ENCODE measurements around the gene FBXO24. TPM values are rescaled to one million over a fixed set of nuclear protein-coding genes. Genes with fewer than 3 reads are reported as not detected.

FBXO24 gene
- total and polyA plus RNA-seq, 4 donors = 0.40 to 2.6 (median 1.5) TPM

GRCh38 chr7:100578246-100579183, 7.6 kb upstream of the FBXO24 start:
- Histone ChIP-seq H3K9me3 (ENCODE audit: control insufficient read depth, insufficient read depth, low read length) (no peaks in the 10 kb centered on the region), H3K4me3 (ENCODE audit: low read depth, low read length) (no peak overlapping the region), H3K27me3 (ENCODE audit: control insufficient read depth, insufficient read depth, low read length) (no peaks in the 10 kb centered on the region), H3K27ac (ENCODE audit: low read depth, low read length) (no peak overlapping the region), H3K36me3 (ENCODE audit: control insufficient read depth, insufficient read depth, low read length) (peaks cover 98% of the 10 kb centered on the region), H3K4me1 (ENCODE audit: control insufficient read depth, insufficient read depth, low read length) (peaks cover 14% of the 10 kb centered on the region)
- WGBS (ENCODE audit: insufficient coverage) = 96% methylated on average over 27 of the region's 28 CpGs
- no peak for DNase-seq (ENCODE audit: low read depth in 4 of 6, low spot score in 6 of 6)

GRCh38 chr7:100580466-100581283, 5.5 kb upstream of the FBXO24 start:
- Histone ChIP-seq H3K27me3 (ENCODE audit: control insufficient read depth, insufficient read depth, low read length) (no peaks in the 10 kb centered on the region), H3K9me3 (ENCODE audit: control insufficient read depth, insufficient read depth, low read length) (no peaks in the 10 kb centered on the region), H3K4me1 (ENCODE audit: control insufficient read depth, insufficient read depth, low read length) (peaks cover 35% of the 10 kb centered on the region), H3K36me3 (ENCODE audit: control insufficient read depth, insufficient read depth, low read length) (peaks cover 85% of the 10 kb centered on the region), H3K27ac (ENCODE audit: low read depth, low read length) (no peak overlapping the region), H3K4me3 (ENCODE audit: low read depth, low read length) (no peak overlapping the region)
- DNase-seq (ENCODE audit: low read depth in 4 of 6, low spot score in 6 of 6) = no peak
- WGBS (ENCODE audit: insufficient coverage) = 92% methylated on average over 9 of the region's 11 CpGs

- peaks cover 70% of the 10 kb centered on the region for H3K36me3 ChIP-seq (ENCODE audit: control insufficient read depth, insufficient read depth, low read length)
- WGBS (ENCODE audit: insufficient coverage) = 95% methylated on average over 10 of the region's 20 CpGs
These were observed 4.0 kb upstream of the FBXO24 start for GRCh38 chr7:100582041-100582579.

DNA sequence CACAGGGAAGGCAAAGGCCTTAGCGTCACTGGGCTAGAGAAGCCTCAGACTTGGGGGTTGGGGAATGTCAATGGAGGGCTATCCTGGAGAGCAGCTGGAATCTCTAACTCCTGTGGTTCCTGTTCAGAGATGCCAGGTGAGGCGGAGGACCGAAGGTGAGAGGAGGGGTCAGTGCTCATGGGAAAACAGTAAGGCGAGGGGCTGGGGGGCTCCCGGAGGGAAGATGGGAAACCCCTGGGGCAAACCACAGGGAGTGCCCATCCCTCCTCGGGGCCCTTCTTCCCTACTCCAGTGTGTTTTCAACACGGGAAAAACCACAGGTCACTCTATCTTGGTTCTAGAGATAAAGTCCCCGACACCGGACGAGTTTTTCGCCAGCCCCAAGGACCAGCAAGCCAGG, 3.5 kb upstream of the FBXO24 start:
- H3K9me3 ChIP-seq (ENCODE audit: control insufficient read depth, insufficient read depth, low read length) = no peaks in the 10 kb centered on the region
- WGBS (ENCODE audit: insufficient coverage) = 87% methylated on average over 11 of the region's 11 CpGs
- H3K4me3 ChIP-seq (ENCODE audit: low read depth, low read length) = no peak overlapping the region
- peaks cover 65% of the 10 kb centered on the region for H3K36me3 ChIP-seq (ENCODE audit: control insufficient read depth, insufficient read depth, low read length)
- H3K4me1 ChIP-seq (ENCODE audit: control insufficient read depth, insufficient read depth, low read length) = peaks cover 41% of the 10 kb centered on the region
- no peak overlapping the region for H3K27ac ChIP-seq (ENCODE audit: low read depth, low read length)
- DNase-seq (ENCODE audit: low read depth in 4 of 6, low spot score in 6 of 6) = no peak
- no peaks in the 10 kb centered on the region for H3K27me3 ChIP-seq (ENCODE audit: control insufficient read depth, insufficient read depth, low read length)

More at GRCh38 chr7:100582041-100582579, 4.0 kb upstream of the FBXO24 start:
- Histone ChIP-seq H3K4me3 (ENCODE audit: low read depth, low read length) (no peak overlapping the region), H3K9me3 (ENCODE audit: control insufficient read depth, insufficient read depth, low read length) (no peaks in the 10 kb centered on the region), H3K27me3 (ENCODE audit: control insufficient read depth, insufficient read depth, low read length) (no peaks in the 10 kb centered on the region), H3K27ac (ENCODE audit: low read depth, low read length) (no peak overlapping the region), H3K4me1 (ENCODE audit: control insufficient read depth, insufficient read depth, low read length) (peaks cover 39% of the 10 kb centered on the region)
- DNase-seq (ENCODE audit: low read depth in 4 of 6, low spot score in 6 of 6) = no peak

DNA sequence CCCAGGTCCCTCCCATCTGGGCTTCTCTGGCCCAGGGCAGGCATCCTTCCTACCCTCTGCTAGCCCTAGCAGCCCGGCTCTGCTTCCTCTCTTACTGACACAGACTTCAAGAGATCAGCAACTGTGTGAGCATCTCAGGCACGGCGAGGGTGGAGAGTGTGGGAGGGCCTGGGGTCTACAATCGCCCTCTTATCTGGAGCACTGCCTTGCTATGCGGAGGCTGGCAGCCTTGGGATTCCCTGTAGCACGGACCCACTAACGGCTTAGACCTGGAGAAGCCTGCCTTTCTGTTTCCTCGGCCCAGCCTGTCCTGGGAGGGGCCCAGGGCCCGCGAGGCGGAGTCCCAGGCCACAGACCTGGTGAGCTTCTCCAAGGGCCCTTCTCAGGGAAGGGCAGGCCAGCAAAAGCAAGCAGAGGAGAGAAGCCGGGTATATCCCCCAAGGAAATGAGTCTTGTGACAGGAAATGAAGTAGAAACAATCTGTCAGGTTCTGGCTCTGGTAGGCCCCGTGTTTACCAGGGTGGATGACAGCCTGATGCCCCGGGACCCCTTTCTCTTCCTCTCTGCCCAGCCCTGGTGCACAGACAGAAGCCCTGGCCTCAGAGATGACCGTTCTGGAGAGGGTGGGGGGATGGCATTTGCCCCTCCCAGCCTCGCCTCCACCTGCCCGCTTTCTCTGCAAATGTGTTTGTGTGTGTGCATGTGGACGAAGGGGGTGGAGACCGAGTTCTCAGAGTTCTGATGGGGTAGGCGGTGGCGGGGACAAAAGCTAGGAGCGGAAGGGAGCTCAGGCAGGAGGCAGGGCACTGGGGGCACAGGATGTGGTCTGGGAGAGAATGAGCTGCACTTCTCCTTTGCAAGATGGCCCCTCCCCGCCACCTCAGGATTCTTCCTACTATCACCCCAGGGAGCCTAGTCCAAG, 2.7 kb upstream of the FBXO24 start:
- H3K27me3 ChIP-seq (ENCODE audit: control insufficient read depth, insufficient read depth, low read length) = no peaks in the 10 kb centered on the region
- H3K36me3 ChIP-seq (ENCODE audit: control insufficient read depth, insufficient read depth, low read length) = peaks cover 57% of the 10 kb centered on the region
- DNase-seq (ENCODE audit: low read depth in 4 of 6, low spot score in 6 of 6) = no peak
- WGBS (ENCODE audit: insufficient coverage) = 57% methylated on average over 16 of the region's 23 CpGs
- H3K9me3 ChIP-seq (ENCODE audit: control insufficient read depth, insufficient read depth, low read length) = no peaks in the 10 kb centered on the region
- peak overlapping the region; percentile 96 for H3K4me3 ChIP-seq (ENCODE audit: low read depth, low read length)
- H3K4me1 ChIP-seq (ENCODE audit: control insufficient read depth, insufficient read depth, low read length) = peaks cover 41% of the 10 kb centered on the region
- no peak overlapping the region for H3K27ac ChIP-seq (ENCODE audit: low read depth, low read length)

- DNase-seq (ENCODE audit: low read depth in 4 of 6, low spot score in 6 of 6) = no peak
- peaks cover 41% of the 10 kb centered on the region for H3K4me1 ChIP-seq (ENCODE audit: control insufficient read depth, insufficient read depth, low read length)
- peak overlapping the region; percentile 81 for H3K27ac ChIP-seq (ENCODE audit: low read depth, low read length)
- H3K27me3 ChIP-seq (ENCODE audit: control insufficient read depth, insufficient read depth, low read length) = no peaks in the 10 kb centered on the region
- WGBS (ENCODE audit: insufficient coverage) = 79% methylated on average over 7 of the region's 15 CpGs
- H3K9me3 ChIP-seq (ENCODE audit: control insufficient read depth, insufficient read depth, low read length) = no peaks in the 10 kb centered on the region
- peak overlapping the region; percentile 96 for H3K4me3 ChIP-seq (ENCODE audit: low read depth, low read length)
- peaks cover 50% of the 10 kb centered on the region for H3K36me3 ChIP-seq (ENCODE audit: control insufficient read depth, insufficient read depth, low read length)
These were observed 2.0 kb upstream of the FBXO24 start for GRCh38 chr7:100584054-100584682.

- Histone ChIP-seq H3K4me3 (ENCODE audit: low read depth, low read length) (peak overlapping the region; percentile 96), H3K27me3 (ENCODE audit: control insufficient read depth, insufficient read depth, low read length) (no peaks in the 10 kb centered on the region), H3K36me3 (ENCODE audit: control insufficient read depth, insufficient read depth, low read length) (peaks cover 43% of the 10 kb centered on the region), H3K9me3 (ENCODE audit: control insufficient read depth, insufficient read depth, low read length) (no peaks in the 10 kb centered on the region), H3K27ac (ENCODE audit: low read depth, low read length) (peak overlapping the region; percentile 81), H3K4me1 (ENCODE audit: control insufficient read depth, insufficient read depth, low read length) (peaks cover 47% of the 10 kb centered on the region)
- peak in 2 of 6 donors; percentile 16 to 48 for DNase-seq (ENCODE audit: low read depth in 4 of 6, low spot score in 6 of 6)
- WGBS (ENCODE audit: insufficient coverage) = 5% methylated on average over 13 of the region's 20 CpGs
These were observed 1.2 kb upstream of the FBXO24 start for GRCh38 chr7:100584683-100585510.
